Transverse colon (tissue), 4 donors: ENCODE data around the gene AIF1L. TPM values are rescaled to one million over a fixed set of nuclear protein-coding genes. Genes with fewer than 3 reads are reported as not detected.

ENCODE experiments used
- DNase-seq: peaks from one replicate; pipeline ENCODE4 v3.0.0-alpha.2; 2019
- H3K27ac ChIP-seq, 4 donors: fragments of 200-600 bp; sonication (generic); 2 replicates each; pipeline ENCODE4 v1.5.1; 2016 to 2018; ENCODE audit warnings: inconsistent platforms in 4 of 4
- H3K27me3 ChIP-seq: fragments of 200-600 bp; sonication (generic); 2 replicates; pipeline ENCODE4 v1.5.1; 2017; ENCODE audit warnings: inconsistent platforms
- H3K36me3 ChIP-seq, 4 donors: fragments of 200-600 bp; sonication (generic); 2 replicates each; pipeline ENCODE4 v1.5.1; 2017 to 2019; ENCODE audit warnings: inconsistent platforms in 4 of 4
- H3K4me1 ChIP-seq, 4 donors: fragments of 200-600 bp; sonication (generic); 2 replicates each; pipeline ENCODE4 v1.5.1; 2017 to 2020; ENCODE audit warnings: inconsistent platforms in 4 of 4
- H3K4me3 ChIP-seq, 4 donors: fragments of 200-600 bp; sonication (generic); 1 replicate in 1 of 4; 2 replicates in 3 of 4; pipeline versions ENCODE4 v1.5.1 to v1.6.1; 2017 to 2019; ENCODE audit warnings: inconsistent platforms in 4 of 4
- H3K9me3 ChIP-seq, 2 donors: fragments of 200-600 bp; sonication (generic); 2 replicates each; pipeline ENCODE4 v1.5.1; 2017 to 2019; ENCODE audit warnings: inconsistent platforms in 2 of 2
- CTCF ChIP-seq, 5 experiments: fragments of 200-600 bp in 3 of 5; fragments of 450-650 bp in 2 of 5; sonication (generic) in 3 of 5; IDR thresholded peaks; 1 replicate in 2 of 5; 2 replicates in 3 of 5; pipeline ENCODE4 v1.5.1; 2016 to 2017; ENCODE audit warnings: antibody characterized with exemption in 5 of 5, inconsistent platforms in 3 of 5, mild to moderate bottlenecking in 2 of 5, moderate library complexity in 1 of 5
- EP300 ChIP-seq: sonication (generic); formaldehyde crosslinking; IDR thresholded peaks from one replicate; pipeline ENCODE4 v1.6.1; 2017; ENCODE audit warnings: antibody characterized with exemption, low read depth
- POLR2A ChIP-seq: fragments of 450-650 bp; IDR thresholded peaks from one replicate; pipeline ENCODE4 v1.6.1; 2016; ENCODE audit warnings: antibody characterized with exemption, mild to moderate bottlenecking, moderate library complexity
- POLR2AphosphoS5 ChIP-seq, 3 donors: sonication (generic); formaldehyde crosslinking; IDR thresholded peaks; one replicate each; pipeline ENCODE4 v1.6.1; 2016; ENCODE audit warnings: antibody characterized with exemption in 3 of 3
- WGBS, 2 donors: methylation state at CpG; one replicate each; pipeline ENCODE4 v1.1.5; 2018; ENCODE audit warnings: low coverage in 1 of 2; 5-methylcytosine and 5-hydroxymethylcytosine counted together
- in situ Hi-C, 4 donors: fragments of 200-750 bp; cut with MboI; loops; one replicate each; pipeline versions ENCODE4 v1.15.0 to v1.15.1; 2017; ENCODE audit warnings: low sequenced_read_pairs in 3 of 4, low pct_ligation_motif_present in 1 of 4, low pct_unique_long_range_greater_than_20kb in 1 of 4
- intact Hi-C: fragments of 100-400 bp; cut with DNase I; formaldehyde crosslinking; loops from one replicate; pipeline ENCODE4 v1.15.1; 2023; ENCODE audit warnings: low total_unique reads
- total RNA-seq, 4 donors: library from RNA; depleted of rRNA; stranded (reverse); fragments of >200 nt; gene quantifications; one replicate each; pipeline ENCODE4 v1.1.0, GENCODE V29; 2016

AIF1L gene
- total RNA-seq, 4 donors from 2014 or later, result 0.75 to 4.4 (median 1.7) TPM

DNA sequence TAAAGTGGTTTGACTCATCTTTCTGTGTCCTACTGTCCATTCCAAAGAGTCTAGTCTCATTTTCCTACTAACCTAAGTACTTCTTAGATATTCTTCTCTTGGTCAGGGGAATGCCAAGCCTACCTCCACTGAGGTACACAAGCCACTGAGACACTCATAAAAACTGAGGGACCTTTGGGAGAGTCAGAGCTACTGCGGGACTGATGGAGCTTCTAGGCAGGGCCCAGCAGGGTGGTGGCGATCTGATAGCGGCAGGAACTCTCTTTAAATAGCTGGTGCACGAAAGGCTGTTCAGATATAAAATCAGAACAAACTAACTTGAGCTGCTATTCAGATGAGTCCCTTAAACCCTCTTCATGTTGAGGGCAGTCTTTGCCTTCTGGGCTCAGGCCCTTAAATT, 43.8 kb downstream of the AIF1L start:
- TF ChIP-seq POLR2AphosphoS5 (IDR thresholded peaks at IDR 0.05) (no peak), EP300 (no peak), POLR2A (no peak), CTCF (IDR thresholded peaks at IDR 0.05) (no peak)
- peaks cover 0 to 87% (median 42%) of the 10 kb centered on the region in 4 donors for H3K36me3 ChIP-seq
- DNase-seq, result no peak
- H3K9me3 ChIP-seq, result no peaks in the 10 kb centered on the region
- H3K27ac ChIP-seq, result no peak overlapping the region
- H3K27me3 ChIP-seq, result no peaks in the 10 kb centered on the region
- H3K4me1 ChIP-seq, result no peaks in the 10 kb centered on the region
- no peak overlapping the region for H3K4me3 ChIP-seq
- in situ Hi-C loops (no loop called here), intact Hi-C loops (no loop called here)
- WGBS, 2 donors, result 93 to 100% methylated on average over 1 to 4 of the region's 4 CpGs

DNA sequence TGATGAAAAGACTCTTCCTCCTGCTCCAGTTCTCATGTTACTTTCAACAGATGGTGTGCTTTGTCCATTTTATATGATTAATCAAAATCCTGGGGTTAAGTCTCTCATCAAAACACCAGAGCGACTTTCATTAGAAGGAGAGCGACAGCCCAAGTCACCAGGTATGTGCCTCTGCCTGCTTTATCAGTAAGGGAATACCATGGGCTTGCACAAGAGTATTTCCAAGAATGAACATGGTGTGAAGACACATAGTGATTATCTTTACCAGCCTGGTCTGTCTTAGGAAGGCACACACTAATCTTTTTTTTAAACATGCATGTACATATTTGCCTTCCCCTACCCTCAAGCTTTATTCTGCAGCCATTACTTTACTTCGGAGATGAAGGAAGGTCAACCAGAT, 44.2 kb downstream of the AIF1L start:
- WGBS, 2 donors, result 94 to 97% methylated on average over 3 of the region's 3 CpGs
- Histone ChIP-seq H3K4me3 (no peak overlapping the region), H3K9me3 (no peaks in the 10 kb centered on the region), H3K27ac (no peak overlapping the region), H3K27me3 (no peaks in the 10 kb centered on the region), H3K4me1 (no peaks in the 10 kb centered on the region), H3K36me3 (peaks cover 0 to 87% (median 43%) of the 10 kb centered on the region in 4 donors)
- intact Hi-C loops (no loop called here), in situ Hi-C loops (no loop called here)
- no peak for TF ChIP-seq POLR2AphosphoS5 (IDR thresholded peaks at IDR 0.05)
- DNase-seq, result no peak

DNA sequence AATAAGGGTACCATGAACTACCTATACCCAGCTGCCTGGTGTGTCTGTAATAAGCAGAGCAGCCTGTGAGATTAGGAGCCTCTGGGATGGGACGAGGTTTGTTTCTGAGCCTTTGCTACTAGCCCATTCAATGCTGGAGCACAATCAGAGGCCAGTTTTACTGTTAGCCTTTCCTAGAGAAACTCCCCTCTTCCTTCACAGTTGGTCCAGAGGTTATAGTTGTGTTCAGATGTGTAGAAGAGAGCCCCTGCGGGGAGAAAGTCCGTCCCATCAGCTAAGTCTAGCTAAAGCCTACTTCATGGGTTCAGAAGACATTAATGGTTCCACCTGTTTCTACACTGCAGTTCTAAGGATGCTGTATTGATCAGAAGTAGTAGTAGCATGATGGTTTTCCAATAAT, 45.8 kb downstream of the AIF1L start:
- Histone ChIP-seq H3K9me3 (no peaks in the 10 kb centered on the region), H3K27me3 (no peaks in the 10 kb centered on the region), H3K4me3 (no peak overlapping the region), H3K27ac (no peak overlapping the region), H3K4me1 (no peaks in the 10 kb centered on the region), H3K36me3 (peaks cover 0 to 88% (median 43%) of the 10 kb centered on the region in 4 donors)
- intact Hi-C loops (no loop called here), in situ Hi-C loops (no loop called here)
- 92% methylated on average over 3 of the region's 3 CpGs; no CpG with 5 or more reads in 1 of the 2 donors for WGBS, 2 donors
- DNase-seq, result no peak
- no peak for TF ChIP-seq POLR2AphosphoS5 (IDR thresholded peaks at IDR 0.05)
- TF ChIP-seq EP300, result no peak
- no peak for TF ChIP-seq CTCF (IDR thresholded peaks at IDR 0.05)
- TF ChIP-seq POLR2A, result no peak

DNA sequence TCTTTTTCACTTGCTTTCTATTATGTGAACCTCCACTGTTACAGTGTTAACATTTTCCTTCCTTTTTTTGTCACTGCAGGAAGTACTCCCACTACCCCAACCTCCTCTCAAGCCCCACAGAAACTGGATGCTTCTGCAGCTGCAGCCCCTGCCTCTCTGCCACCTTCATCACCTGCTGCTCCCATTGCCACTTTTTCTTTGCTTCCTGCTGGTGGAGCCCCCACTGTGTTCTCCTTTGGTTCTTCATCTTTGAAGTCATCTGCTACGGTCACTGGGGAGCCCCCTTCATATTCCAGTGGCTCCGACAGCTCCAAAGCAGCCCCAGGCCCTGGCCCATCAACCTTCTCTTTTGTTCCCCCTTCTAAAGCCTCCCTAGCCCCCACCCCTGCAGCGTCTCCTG, 47.9 kb downstream of the AIF1L start:
- in situ Hi-C loops, result no loop called here
- WGBS, 2 donors, result 88 to 100% methylated on average over 2 to 3 of the region's 3 CpGs

More for the DNA sequence above, 47.9 kb downstream of the AIF1L start:
- Histone ChIP-seq H3K4me1 (no peaks in the 10 kb centered on the region), H3K9me3 (no peaks in the 10 kb centered on the region), H3K36me3 (peaks cover 1 to 95% (median 47%) of the 10 kb centered on the region in 4 donors), H3K4me3 (no peak overlapping the region), H3K27ac (no peak overlapping the region), H3K27me3 (no peaks in the 10 kb centered on the region)
- TF ChIP-seq EP300 (no peak), POLR2A (no peak), POLR2AphosphoS5 (IDR thresholded peaks at IDR 0.05) (no peak), CTCF (IDR thresholded peaks at IDR 0.05) (no peak)
- no peak for DNase-seq
- intact Hi-C loops, result no loop called here
